ENCODE measurements around the gene PDK4.

DNA sequence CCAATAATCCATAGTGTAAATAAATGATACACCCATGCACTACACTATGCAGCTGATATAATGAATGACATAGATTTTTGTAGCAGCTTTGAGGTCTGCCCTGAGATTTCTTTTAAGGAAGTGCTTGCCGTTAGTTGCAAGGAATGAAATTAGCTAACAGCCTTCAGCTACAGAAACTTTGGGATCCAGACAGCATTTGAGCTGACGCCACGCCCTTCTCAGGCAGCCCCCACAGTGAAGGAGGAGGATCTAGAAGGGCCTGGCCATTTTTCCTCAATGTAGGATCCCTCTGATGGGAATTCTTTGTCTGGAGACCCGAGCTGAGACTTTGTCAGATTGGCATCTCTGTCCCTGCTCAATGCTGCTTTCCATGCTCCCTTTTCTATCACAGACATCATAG lies 6.1 kb upstream of the PDK4 start:
- TF ChIP-seq, protein P1, sequence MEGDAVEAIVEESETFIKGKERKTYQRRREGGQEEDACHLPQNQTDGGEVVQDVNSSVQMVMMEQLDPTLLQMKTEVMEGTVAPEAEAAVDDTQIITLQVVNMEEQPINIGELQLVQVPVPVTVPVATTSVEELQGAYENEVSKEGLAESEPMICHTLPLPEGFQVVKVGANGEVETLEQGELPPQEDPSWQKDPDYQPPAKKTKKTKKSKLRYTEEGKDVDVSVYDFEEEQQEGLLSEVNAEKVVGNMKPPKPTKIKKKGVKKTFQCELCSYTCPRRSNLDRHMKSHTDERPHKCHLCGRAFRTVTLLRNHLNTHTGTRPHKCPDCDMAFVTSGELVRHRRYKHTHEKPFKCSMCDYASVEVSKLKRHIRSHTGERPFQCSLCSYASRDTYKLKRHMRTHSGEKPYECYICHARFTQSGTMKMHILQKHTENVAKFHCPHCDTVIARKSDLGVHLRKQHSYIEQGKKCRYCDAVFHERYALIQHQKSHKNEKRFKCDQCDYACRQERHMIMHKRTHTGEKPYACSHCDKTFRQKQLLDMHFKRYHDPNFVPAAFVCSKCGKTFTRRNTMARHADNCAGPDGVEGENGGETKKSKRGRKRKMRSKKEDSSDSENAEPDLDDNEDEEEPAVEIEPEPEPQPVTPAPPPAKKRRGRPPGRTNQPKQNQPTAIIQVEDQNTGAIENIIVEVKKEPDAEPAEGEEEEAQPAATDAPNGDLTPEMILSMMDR (IDR thresholded peaks at IDR 0.05), result no peak
- no peak for TF ChIP-seq POLR2AphosphoS5 (IDR thresholded peaks at IDR 0.05)
- no peak for TF ChIP-seq EP300 (IDR thresholded peaks at IDR 0.05)
